ENCODE measurements around the gene PDE10A. TPM values are rescaled to one million over a fixed set of nuclear protein-coding genes. Genes with fewer than 3 reads are reported as not detected.

The PDE10A gene
- total RNA-seq, 1 experiment from 2014 or later = 3.1 TPM

GRCh38 chr6:165636402-165637048 is 26.5 kb downstream of the PDE10A start (continued):
- TF ChIP-seq, protein P1, sequence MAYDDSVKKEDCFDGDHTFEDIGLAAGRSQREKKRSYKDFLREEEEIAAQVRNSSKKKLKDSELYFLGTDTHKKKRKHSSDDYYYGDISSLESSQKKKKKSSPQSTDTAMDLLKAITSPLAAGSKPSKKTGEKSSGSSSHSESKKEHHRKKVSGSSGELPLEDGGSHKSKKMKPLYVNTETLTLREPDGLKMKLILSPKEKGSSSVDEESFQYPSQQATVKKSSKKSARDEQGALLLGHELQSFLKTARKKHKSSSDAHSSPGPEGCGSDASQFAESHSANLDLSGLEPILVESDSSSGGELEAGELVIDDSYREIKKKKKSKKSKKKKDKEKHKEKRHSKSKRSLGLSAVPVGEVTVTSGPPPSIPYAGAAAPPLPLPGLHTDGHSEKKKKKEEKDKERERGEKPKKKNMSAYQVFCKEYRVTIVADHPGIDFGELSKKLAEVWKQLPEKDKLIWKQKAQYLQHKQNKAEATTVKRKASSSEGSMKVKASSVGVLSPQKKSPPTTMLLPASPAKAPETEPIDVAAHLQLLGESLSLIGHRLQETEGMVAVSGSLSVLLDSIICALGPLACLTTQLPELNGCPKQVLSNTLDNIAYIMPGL (CRISPR knock-in tag; IDR thresholded peaks at IDR 0.05) = no peak
- TF ChIP-seq, protein P2, sequence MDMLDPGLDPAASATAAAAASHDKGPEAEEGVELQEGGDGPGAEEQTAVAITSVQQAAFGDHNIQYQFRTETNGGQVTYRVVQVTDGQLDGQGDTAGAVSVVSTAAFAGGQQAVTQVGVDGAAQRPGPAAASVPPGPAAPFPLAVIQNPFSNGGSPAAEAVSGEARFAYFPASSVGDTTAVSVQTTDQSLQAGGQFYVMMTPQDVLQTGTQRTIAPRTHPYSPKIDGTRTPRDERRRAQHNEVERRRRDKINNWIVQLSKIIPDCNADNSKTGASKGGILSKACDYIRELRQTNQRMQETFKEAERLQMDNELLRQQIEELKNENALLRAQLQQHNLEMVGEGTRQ (CRISPR knock-in tag; IDR thresholded peaks at IDR 0.05) = no peak
- no peak for TF ChIP-seq ELF4 (CRISPR knock-in tag; IDR thresholded peaks at IDR 0.05; ENCODE audit: low read depth)
- TF ChIP-seq FOXJ3 (CRISPR knock-in tag; IDR thresholded peaks at IDR 0.05; ENCODE audit: borderline replicate concordance) = no peak
- no peak for TF ChIP-seq TEAD4 (CRISPR knock-in tag; IDR thresholded peaks at IDR 0.05)
- TF ChIP-seq, protein P3, sequence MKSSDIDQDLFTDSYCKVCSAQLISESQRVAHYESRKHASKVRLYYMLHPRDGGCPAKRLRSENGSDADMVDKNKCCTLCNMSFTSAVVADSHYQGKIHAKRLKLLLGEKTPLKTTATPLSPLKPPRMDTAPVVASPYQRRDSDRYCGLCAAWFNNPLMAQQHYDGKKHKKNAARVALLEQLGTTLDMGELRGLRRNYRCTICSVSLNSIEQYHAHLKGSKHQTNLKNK (CRISPR knock-in tag; IDR thresholded peaks at IDR 0.05) = no peak
- TF ChIP-seq, protein P4, sequence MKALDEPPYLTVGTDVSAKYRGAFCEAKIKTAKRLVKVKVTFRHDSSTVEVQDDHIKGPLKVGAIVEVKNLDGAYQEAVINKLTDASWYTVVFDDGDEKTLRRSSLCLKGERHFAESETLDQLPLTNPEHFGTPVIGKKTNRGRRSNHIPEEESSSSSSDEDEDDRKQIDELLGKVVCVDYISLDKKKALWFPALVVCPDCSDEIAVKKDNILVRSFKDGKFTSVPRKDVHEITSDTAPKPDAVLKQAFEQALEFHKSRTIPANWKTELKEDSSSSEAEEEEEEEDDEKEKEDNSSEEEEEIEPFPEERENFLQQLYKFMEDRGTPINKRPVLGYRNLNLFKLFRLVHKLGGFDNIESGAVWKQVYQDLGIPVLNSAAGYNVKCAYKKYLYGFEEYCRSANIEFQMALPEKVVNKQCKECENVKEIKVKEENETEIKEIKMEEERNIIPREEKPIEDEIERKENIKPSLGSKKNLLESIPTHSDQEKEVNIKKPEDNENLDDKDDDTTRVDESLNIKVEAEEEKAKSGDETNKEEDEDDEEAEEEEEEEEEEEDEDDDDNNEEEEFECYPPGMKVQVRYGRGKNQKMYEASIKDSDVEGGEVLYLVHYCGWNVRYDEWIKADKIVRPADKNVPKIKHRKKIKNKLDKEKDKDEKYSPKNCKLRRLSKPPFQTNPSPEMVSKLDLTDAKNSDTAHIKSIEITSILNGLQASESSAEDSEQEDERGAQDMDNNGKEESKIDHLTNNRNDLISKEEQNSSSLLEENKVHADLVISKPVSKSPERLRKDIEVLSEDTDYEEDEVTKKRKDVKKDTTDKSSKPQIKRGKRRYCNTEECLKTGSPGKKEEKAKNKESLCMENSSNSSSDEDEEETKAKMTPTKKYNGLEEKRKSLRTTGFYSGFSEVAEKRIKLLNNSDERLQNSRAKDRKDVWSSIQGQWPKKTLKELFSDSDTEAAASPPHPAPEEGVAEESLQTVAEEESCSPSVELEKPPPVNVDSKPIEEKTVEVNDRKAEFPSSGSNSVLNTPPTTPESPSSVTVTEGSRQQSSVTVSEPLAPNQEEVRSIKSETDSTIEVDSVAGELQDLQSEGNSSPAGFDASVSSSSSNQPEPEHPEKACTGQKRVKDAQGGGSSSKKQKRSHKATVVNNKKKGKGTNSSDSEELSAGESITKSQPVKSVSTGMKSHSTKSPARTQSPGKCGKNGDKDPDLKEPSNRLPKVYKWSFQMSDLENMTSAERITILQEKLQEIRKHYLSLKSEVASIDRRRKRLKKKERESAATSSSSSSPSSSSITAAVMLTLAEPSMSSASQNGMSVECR (CRISPR knock-in tag; IDR thresholded peaks at IDR 0.05; ENCODE audit: borderline replicate concordance) = no peak

DNA sequence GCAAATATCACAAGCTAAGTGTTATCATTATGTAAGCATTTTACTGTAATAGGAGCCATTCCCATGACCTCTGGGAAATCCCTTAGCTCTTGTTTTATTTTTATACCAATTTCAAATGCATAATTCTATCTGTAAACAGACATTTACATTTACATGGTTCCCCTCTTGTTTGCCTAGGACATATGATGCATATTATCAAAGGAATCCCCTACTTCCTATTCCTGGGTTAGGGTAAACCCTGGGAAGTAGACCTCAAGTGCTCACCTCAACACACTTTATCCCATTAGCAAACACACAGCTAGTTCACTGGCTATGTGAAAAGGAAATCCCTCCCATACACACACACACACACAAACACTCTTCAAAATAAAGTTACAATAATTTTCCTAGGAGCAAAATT is 27.1 kb downstream of the PDE10A start:
- H3K27me3 Mint-ChIP-seq (ENCODE audit: low read depth) = no peaks in the 10 kb centered on the region
- peaks cover 49% of the 10 kb centered on the region for H3K4me1 Mint-ChIP-seq
- ChIA-PET POLR2A (interaction anchor here (0.6 kb wide), 1 partner anchor 238 kb away, joined by 4 read pairs; no protein-coding TSS in a partner anchor), CTCF (interaction anchor here (1.4 to 1.9 kb wide), 3 partner anchors 23 to 211 kb away, joined by 4 to 8 read pairs (median 4); no protein-coding TSS in a partner anchor)
- peak overlapping the region; percentile 26 for H3K4me3 Mint-ChIP-seq
- no peaks in the 10 kb centered on the region for H3K9me3 Mint-ChIP-seq
- no peak for TF ChIP-seq ESRRA (CRISPR knock-in tag; IDR thresholded peaks at IDR 0.05; ENCODE audit: borderline replicate concordance)
- TF ChIP-seq ZNF396 (CRISPR knock-in tag; IDR thresholded peaks at IDR 0.05; ENCODE audit: borderline replicate concordance) = no peak
- no peak for TF ChIP-seq ETV6 (CRISPR knock-in tag; IDR thresholded peaks at IDR 0.05)
- TF ChIP-seq, protein P4 (CRISPR knock-in tag; IDR thresholded peaks at IDR 0.05; ENCODE audit: borderline replicate concordance) = no peak
- peak; percentile 50 for ATAC-seq
- DNase-seq (ENCODE audit: low spot score) = no peak
- no peaks in the 10 kb centered on the region for H3K36me3 Mint-ChIP-seq
- peak overlapping the region; percentile 82 for H3K27ac Mint-ChIP-seq

Measured in WTC11 (cell line).